NCI-H526 (cell line): ENCODE results near the gene GALM.
"Not testable (repeated sequence)": the region's sequence is repeated elsewhere in the genome, so short reads cannot be mapped to it uniquely, and the experiment has no call there.

ENCODE experiments used
- DNase-seq, 2 experiments: peaks; one replicate each; lab custom pipeline; 2025; lab: John Stamatoyannopoulos, UW

The GALM gene

DNA sequence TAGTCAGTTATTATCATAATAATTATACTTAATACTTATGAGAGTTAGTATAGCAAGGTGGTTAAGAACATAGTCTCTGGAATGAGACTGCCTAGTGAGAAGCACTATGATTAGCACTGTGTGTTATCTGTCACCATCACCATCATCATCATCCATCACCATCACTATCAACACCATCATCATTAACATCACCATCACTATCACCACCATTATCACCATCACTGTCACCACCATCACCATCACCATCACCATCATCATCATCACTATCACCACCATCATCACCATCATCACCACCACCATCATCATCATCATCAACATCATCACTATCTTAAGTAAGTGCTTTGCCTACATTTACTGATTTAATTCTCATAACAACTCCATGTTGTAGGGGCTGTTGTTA, 45.6 kb downstream of the GALM start:
- no peak for DNase-seq

DNA sequence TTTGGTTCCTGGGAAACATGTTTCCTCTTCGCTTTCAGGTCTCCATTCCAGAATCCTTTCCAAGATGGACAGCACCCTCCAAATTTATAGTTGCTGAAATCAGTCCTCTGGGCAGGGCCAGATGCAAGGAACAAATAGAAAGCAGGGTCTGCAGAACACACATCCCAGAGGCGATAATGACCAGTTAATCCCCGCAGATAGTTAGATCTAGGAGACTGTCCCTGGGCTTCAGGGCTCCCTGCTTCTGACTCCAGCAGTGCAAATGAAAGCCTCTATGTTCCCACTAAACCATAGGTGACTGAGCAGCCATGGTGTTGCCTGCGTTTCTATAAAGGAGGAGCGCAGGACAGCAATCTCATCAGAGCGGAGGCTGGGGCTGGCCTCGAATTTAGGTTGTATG, 46.5 kb downstream of the GALM start:
- no peak for DNase-seq

DNA sequence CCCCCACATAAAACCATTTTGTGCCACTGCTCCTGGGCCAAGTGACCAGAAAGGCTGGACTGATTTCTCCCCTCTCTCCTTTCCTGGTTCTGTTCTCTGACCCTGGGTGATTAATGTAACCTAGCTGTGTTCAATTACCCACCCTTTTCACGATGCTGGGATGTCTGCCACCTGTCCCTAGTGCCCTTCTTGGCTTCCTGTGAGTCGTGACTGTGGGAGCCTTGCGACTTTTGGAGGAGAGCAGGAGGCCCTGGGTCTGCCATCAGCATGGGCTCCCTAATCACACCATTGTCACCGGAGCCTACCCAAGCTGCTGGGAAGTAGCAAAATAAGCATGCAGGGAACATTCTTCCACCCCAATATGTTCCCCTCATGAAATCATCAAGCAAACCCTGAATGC, 47.0 kb downstream of the GALM start:
- DNase-seq = no peak

DNA sequence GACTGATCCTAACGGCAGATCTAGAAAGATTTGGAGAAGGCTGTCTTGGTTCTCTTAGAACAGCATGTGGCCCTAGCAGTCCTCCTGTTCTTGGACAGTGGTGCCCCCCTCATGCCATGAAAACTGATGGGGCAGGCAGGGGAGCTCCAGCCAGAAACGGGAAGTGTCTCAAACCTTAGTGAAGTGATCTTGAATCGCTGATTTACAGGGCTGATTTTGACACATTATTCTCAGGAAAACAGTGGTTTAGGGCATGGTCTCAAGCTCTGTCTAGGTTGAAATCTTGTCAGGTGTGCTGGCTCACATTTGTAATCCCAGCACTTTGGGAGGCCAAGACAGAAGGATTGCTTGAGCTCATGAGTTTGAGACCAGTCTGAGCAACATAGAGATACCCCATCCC, 47.4 kb downstream of the GALM start:
- no peak for DNase-seq

DNA sequence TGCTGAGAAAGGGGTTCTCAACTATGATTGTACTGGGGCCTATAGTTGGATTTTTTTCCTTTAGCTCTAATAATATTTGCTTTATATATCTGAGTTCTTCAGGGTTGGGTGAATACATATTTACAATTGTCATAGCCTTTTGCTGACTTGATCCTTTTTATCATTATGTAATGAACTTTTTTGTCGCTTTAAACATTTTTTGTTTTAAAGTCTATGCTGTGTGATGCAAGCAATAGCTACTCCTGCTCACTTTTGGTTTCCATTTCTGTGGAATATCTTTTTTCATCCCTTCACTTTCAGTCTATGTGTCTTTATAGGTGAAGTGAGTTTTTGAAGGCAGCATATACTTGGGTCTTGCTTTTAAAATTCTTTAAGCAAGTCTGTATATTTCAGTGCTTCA, 49.0 kb downstream of the GALM start:
- not testable (repeated sequence) for DNase-seq

DNA sequence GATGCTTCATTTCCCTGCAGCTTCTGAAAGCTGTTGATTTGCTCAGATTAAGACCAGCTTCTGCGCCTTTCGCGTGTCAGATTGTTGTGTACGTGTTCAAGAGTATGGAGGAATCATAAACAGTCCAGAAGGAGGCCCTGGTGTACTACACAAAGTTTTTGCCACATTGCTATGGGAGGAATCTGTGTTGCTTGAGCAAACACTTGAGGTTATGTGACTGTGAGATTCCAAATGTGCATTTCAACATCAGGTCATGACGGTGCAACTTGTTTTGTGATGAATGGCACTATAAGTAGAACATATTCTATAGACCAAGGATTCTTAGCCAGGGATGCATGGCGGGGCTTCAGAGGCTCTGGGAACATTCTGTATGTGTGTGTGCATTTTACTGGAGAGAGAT, 50.3 kb downstream of the GALM start:
- DNase-seq = no peak

DNA sequence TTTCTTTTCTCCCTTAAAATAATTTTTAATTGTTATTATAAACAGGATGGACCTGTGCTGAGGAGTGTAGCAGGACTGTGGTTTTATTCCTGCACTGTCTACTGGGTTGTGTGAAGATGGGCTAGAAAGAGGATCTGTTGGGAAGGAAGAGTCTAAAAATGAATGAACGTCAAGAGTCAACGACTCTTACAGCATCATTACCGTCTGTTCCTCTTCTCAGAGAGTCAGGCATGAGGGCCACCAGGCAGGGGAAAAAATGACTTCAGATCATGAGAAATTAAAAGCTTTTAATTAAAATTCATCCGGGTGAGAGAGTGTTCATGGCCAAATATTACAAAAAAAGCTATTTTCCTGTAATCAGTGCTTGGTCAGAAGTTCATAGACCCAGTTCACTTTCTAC, 52.7 kb downstream of the GALM start:
- no peak for DNase-seq

DNA sequence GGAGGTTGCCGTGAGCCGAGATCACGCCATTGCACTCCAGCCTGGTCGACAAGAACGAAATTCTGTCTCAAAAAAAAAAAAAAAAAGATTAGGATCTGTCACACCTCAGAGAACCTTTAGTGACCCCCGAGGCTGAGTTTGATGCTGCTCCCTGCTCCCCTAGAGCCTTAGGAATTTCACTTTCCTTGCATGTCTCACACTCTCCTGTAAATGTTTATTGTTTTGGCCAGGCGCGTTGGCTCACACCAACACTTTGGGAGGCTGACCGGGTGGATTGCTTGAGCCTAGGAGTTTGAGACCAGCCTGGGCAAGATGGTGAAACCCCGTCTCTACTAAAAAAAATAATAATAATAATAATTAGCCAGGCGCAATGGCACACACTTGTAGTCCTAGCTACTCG, 53.8 kb downstream of the GALM start:
- DNase-seq = no peak

DNA sequence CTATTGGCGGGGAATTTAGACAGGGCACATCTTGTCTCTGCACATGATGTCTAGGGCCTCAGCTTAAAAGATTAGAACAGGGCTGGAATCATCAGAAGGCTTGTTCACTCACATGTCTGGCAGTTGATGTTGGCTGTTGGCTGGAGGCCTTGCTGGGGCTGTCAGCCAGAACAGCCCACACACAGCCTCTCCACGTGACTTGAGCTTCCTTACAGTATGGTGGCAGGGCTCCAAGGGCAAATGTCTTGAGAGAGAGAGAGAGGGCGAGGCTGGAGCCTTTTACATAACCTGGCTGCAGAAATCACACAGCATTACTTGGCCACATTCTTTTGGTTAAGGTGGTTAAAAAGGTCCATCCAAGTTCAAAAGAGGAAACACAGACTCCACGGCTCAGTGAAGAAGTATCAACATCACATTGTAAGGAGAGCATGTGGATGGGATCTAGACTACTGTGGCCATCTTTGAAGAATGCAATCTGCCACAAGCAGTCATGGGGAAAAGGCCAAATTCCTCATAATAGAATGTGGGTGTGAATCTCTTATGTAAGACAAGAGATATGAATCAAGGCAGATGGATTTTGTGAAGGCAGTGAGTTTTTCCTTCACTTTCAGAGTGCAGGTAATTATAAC, 54.8 kb downstream of the GALM start:
- no peak for DNase-seq

DNA sequence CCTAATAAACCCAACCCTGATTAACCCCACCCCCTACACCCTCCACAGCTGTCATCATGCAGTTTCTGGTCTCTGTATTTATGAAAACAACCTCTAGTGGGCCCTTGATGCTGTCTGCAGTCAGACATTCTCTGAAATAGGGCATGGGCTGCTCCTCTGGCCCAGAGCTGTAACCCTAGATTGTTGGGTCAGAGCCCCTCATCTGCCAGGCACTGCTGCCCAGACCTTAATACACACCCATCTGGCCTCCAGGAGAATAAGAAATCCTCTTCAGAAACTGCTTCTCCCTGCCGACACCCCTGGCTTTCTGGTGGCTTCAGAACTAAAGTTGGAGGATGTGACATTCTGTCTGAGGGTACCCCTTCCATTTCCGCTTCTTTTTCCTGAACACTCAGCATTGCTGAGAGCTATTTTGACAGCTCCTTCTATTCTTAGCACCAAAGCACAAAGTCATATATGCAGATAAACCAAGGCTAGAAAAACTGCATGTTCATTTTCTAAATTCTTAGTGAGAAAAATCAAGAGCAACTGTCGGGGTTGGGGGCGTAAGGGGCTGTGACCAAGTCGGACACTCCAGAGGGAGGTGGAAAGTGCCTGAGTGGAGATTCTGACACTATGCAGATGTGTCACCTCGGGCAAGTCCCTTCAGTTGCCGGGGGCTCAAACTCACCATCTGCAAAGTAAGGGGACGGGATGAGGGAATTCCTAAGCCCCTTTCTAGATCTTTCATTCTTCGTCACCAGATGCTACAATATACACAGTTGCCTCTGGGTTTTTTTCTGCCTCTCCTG, 56.6 kb downstream of the GALM start:
- no peak for DNase-seq

DNA sequence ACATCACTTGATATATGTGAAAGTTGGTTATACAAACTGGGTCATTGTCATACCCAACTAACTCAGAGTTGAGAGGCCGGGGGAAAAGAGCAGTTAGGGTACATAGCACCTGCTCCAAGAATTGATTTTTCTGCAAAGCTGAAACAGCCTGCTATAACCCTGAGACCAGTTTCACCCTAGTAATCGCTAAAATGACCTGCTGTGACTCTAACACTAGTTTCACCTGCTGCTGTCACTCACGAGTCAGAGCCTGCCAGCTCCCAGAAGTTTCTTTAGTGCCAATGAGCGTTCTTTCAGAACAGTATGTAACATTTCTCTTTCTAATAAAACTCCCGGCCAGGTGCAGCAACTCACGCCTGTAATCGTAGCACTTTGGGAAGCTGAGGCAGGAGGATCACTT, 57.3 kb downstream of the GALM start:
- no peak for DNase-seq

DNA sequence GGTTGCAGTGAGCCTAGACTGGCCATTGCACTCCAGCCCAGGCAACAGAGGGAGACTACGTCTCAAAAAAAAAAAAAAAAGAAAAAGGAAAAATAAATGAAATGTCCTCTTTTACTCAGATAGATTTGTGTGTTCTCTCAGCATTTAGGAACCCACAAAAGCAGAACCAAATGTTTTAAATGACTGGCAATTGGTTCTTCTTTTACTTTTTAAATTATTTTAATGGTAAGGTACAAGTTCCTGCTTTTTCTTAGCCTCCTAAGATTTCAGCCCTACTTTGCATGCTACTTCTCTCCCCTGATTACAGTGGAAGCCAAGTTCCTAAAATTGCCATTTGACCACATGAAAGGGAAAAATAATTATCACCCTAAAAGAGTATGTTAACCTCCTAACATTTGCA, 61.7 kb downstream of the GALM start:
- no peak for DNase-seq

DNA sequence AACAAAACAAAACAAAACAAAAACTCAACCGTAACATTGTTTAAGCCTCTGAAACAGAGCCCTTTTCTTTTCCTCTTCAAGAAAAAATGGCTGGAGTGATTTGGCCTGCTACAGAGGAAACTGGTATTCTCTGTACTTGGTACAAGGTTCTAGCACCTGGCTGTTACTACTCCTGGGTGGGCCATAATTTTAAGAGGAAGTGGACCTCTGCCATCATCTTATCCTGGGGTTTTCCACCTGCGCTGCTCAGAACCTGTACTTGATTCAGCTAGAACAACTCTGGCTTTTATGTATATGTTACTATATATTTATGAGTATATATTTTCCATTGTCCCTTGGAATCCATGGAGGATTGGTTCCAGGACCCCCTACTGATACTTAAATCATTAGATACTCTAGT, 62.8 kb downstream of the GALM start:
- no peak for DNase-seq

DNA sequence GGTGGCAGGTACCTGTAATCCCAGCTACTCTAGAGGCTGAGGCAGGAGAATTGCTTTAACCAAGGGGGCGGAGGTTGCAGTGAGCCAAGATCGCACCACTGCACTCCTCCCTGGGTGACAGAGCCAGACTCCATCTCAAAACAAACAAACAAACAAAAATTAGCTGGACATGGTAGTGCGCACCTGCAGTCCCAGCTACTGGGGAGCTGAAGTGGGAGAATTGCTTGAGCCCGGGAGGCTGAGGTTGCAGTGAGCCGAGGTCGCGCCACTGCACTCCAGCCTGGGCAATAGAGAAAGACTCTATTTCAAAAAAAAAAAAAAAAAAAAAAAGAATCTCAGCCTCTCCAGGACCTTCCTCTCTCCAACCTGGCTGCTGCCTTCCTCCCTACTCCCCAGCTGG, 65.2 kb downstream of the GALM start:
- DNase-seq = no peak

DNA sequence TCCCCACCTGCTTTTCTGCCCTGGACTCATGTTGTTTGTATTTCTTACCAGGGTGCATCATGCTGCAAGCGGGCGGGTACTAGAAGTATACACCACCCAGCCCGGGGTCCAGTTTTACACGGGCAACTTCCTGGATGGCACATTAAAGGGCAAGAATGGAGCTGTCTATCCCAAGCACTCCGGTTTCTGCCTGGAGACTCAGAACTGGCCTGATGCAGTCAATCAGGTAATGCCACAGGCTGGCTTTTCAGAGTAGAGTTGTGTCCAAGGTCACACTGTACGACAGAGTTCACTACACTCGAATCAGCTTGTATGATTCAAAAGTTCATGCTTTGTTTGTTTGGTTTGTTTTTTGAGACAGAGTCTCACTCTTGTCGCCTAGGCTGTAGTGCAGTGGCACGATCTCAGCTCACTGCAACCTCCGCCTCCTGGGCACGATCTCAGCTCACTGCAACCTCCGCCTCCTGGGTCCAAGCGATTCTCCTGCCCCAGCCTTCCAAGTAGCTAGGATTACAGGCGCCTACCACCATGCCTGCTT, 65.8 kb downstream of the GALM start:
- no peak for DNase-seq

DNA sequence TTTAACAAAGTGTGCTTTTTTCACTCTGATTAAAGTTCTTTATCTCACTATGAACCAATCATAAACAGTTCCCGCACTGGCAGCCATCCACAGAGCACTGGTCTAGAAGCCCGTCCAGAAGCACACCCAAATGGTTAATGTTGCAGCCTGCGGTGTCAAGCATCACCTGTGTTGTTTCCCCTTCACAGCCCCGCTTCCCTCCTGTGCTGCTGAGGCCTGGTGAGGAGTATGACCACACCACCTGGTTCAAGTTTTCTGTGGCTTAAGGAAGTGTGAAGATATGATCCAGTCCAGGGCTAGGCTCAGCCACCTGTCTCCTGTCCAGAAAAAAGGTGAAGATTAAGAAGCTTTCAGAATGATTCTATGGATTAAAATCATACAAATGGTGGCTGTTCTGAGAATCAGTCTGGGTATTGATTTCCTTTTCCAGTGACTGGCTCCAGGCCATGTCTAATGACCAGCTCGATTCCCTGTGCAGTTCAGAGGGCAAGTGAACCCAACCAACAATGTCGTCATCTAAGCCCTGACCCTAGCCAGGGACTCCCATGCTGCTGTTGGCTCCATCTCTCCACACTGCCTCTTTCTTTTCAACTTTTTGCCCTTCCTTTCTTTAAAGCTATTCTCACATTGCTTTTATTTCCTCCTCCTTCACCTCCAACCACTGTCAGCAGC, 67.5 kb downstream of the GALM start:
- no peak for DNase-seq

DNA sequence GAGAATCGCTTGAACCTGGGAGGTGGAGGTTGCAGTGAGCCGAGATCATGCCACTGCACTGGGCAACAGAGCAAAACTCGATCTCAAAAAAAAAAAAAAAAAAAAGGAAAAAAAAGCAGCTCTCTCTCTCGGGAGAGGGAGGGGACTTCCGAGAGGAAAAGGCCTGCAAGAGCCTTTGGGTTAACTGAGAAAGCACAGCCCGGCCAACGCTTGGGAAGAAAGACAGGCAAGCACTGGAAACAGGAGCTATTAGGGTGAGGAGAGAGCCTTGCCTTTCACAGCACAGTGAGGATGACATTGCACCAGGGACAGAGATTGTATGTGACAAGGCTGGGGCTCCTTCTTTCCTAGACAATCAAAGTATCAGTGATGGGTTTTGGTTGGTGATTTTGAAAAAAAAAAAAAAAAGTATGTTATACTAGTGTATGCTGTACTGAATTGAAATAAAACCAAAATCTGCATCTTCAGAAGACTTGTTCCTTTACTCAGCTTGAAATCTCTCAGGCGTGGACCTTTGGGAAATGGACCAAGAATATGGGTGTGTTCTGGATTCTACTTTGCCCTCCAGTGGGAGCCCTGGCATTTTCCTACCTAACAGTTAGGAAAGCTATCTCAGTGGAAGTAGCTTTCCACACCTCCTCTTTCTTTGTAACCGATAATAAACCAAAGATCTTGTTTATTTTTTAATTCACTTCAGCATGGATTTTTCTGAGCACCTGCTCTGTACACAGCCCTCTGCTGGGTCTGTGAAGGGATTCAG, 68.6 kb downstream of the GALM start:
- no peak for DNase-seq

DNA sequence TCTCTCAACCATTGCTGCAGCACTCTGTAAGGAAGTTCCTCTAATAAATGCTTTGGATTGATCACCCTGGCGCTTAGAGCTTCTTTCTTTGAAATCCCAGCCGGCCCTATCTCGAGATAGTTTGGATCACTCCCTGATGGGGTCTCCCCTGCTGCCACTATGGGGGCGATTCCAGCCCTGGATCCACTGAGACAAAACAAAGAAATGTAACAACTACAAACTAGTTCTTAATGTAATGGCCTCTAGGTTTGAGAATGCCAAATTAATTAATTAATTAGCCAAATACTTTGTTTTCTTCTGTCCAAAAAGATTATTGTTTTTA, 70.0 kb downstream of the GALM start:
- no peak for DNase-seq

DNA sequence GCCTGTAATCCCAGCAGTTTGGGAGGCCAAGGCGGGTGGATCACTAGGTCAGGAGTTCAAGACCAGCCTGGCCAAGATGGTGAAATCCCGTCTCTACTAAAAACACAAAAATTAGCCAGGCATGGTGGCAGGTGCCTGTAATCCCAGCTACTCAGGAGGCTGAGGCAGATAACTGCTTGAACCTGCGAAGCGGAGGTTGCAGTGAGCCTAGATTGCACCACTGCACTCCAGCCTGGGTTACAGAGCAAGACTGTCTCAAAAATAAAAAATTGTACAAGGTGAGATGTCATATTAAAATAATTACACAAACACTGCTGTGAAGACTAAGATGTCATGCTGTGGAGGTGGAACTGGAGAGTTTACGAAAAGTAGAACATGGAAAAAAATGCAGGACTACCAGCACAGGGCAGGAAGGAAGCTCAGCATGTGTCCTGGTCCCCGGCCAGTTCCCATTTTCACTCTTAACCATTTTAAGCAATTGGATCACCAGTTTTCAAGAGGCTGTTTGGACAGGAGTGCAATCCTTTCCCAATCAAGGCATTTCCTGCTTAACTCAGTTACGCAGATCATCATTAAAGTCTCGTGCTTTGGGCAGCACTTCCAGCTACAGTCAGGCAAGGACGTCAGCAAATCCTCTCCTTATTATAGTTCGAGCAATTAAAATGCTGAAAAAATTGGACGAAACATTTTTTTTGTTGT, 71.2 kb downstream of the GALM start:
- DNase-seq = not testable (repeated sequence)

DNA sequence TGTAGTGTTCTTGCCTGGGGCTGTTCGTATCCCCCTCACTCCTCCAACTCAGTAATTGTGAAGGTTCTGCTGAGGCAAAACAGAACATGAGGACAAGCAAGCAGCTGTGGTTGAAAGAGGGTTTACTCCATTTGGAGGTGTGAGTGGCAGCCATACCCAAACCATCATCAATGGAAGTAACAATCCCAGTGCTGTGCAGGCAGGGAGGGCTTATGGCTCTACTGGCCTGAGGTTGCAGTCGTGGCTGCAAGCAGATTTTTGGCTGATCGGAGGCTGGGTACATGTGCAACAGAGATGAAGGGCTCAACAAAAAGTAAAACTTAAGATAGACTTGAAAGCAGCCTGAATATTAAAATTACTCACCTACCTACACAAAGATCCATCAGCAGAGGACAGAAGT, 72.0 kb downstream of the GALM start:
- no peak for DNase-seq

DNA sequence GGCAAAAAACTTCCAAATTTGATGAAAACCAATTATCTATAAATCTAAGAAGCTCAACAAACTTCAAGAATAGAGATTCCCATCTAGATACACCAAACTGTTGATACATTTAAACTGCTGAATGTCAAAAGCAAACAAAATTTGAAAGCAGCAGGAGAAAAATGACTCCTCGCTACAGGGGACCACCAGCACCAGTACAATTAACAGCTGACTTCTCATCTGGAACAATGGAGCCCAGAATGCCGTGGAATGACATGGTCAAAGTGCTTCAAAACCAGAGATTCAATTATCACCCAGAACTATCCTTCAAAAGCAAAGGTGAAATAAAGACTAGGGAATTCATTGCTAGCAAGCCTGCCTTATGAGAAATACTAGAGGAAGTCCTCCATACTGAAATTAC, 73.6 kb downstream of the GALM start:
- no peak for DNase-seq
